Upper lobe of left lung (tissue), 6 donors: ENCODE results near the gene SLC1A5. TPM values are rescaled to one million over a fixed set of nuclear protein-coding genes. Genes with fewer than 3 reads are reported as not detected.
A peak's percentile ranks its signal among the peaks of the same experiment; 100 is the strongest.

ENCODE experiments used
- ATAC-seq, 2 donors: fragments of 200-7000 bp; cut with Tn5 transposase; one replicate each; pipeline ENCODE4 v1.9.1; 2022; ENCODE audit warnings: mild to moderate bottlenecking in 2 of 2, moderate library complexity in 2 of 2; ENCODE audit not compliant: low FRiP score in 2 of 2
- DNase-seq, 2 donors: peaks; one replicate each; pipeline ENCODE4 v3.0.0-alpha.2; 2019 to 2020
- H3K27ac ChIP-seq, 4 donors: fragments of 200-600 bp; sonication (generic); one replicate each; pipeline ENCODE4 v1.5.1; 2016 to 2019
- H3K27me3 ChIP-seq, 4 donors: fragments of 200-600 bp; sonication (generic); one replicate each; pipeline ENCODE4 v1.5.1; 2017 to 2019
- H3K36me3 ChIP-seq, 4 donors: fragments of 200-600 bp; sonication (generic); one replicate each; pipeline ENCODE4 v1.5.1; 2016 to 2019
- H3K4me1 ChIP-seq, 4 donors: fragments of 200-600 bp; sonication (generic); one replicate each; pipeline ENCODE4 v1.5.1; 2018 to 2019
- H3K4me3 ChIP-seq, 4 donors: fragments of 200-600 bp; sonication (generic); one replicate each; pipeline ENCODE4 v1.5.1; 2017 to 2019; ENCODE audit warnings: mild to moderate bottlenecking in 2 of 4, moderate library complexity in 1 of 4
- H3K9me3 ChIP-seq, 4 donors: fragments of 200-600 bp; sonication (generic); one replicate each; pipeline ENCODE4 v1.5.1; 2018 to 2019
- EP300 ChIP-seq, 4 donors: sonication (generic); formaldehyde crosslinking; IDR thresholded peaks; one replicate each; pipeline ENCODE4 v1.5.1; 2017; ENCODE audit warnings: antibody characterized with exemption in 4 of 4, control low read depth in 2 of 4
- POLR2A ChIP-seq, 4 donors: fragments of 450-650 bp; IDR thresholded peaks; one replicate each; pipeline ENCODE4 v1.5.1; 2016 to 2017; ENCODE audit warnings: antibody characterized with exemption in 4 of 4, mild to moderate bottlenecking in 2 of 4
- POLR2AphosphoS5 ChIP-seq, 2 donors: sonication (generic); formaldehyde crosslinking; IDR thresholded peaks; one replicate each; pipeline ENCODE4 v1.5.1; 2017; ENCODE audit warnings: antibody characterized with exemption in 2 of 2
- WGBS, 2 donors: methylation state at CpG; one replicate each; pipeline ENCODE4 v1.1.5; 2017 to 2018; 5-methylcytosine and 5-hydroxymethylcytosine counted together
- total RNA-seq, 6 donors: library from RNA; depleted of rRNA in 4 of 6; stranded (reverse); fragments of >200 nt in 4 of 6; gene quantifications; one replicate each; pipeline versions ENCODE4 v1.1.0 to v1.2.1, GENCODE V29; 2016 to 2021
- TF ChIP-seq, protein P1 (sequence below), 6 experiments: fragments of 450-650 bp in 4 of 6; fragments of 200-600 bp in 2 of 6; sonication (generic) in 2 of 6; IDR thresholded peaks; one replicate each; pipeline ENCODE4 v1.5.1; 2016 to 2019; ENCODE audit warnings: antibody characterized with exemption in 6 of 6
- donor health status: DM: no; HTN: no; CAD: no; lungs with moderate emphysema.
- donor health status: DM: no; HTN: yes; CAD: no; lungs with severe emphysema.

Gene SLC1A5
- total RNA-seq, 6 donors from 2014 or later, result 52.4 to 147 (median 83.9) TPM

DNA sequence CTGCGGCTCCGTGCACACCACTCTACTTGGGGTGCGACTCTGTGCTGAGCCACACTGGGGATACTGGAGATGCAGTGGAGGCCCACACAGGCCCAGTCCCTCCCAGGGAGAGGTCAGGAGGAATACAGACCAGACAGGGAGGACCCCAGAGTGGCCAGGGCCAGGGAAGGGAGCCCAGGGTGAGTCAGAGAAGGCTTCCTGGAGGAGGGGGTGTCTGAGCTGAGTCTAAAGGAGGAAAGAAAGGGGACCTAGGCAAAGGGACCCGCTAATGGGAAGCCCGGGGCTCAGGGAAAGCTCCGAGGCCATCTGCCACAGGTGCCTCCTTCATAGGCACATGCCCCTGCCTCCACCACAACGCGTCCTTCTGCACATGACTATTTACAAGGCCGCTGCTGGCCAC lies 58.2 kb downstream of the SLC1A5 start:
- H3K4me3 ChIP-seq, result no peak overlapping the region
- DNase-seq, result no peak
- H3K36me3 ChIP-seq, result peaks cover 37 to 98% (median 80%) of the 10 kb centered on the region in 4 donors
- no peak for TF ChIP-seq POLR2AphosphoS5 (IDR thresholded peaks at IDR 0.05)
- TF ChIP-seq, protein P1, sequence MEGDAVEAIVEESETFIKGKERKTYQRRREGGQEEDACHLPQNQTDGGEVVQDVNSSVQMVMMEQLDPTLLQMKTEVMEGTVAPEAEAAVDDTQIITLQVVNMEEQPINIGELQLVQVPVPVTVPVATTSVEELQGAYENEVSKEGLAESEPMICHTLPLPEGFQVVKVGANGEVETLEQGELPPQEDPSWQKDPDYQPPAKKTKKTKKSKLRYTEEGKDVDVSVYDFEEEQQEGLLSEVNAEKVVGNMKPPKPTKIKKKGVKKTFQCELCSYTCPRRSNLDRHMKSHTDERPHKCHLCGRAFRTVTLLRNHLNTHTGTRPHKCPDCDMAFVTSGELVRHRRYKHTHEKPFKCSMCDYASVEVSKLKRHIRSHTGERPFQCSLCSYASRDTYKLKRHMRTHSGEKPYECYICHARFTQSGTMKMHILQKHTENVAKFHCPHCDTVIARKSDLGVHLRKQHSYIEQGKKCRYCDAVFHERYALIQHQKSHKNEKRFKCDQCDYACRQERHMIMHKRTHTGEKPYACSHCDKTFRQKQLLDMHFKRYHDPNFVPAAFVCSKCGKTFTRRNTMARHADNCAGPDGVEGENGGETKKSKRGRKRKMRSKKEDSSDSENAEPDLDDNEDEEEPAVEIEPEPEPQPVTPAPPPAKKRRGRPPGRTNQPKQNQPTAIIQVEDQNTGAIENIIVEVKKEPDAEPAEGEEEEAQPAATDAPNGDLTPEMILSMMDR (IDR thresholded peaks at IDR 0.05), result no peak
- no peak for TF ChIP-seq EP300 (IDR thresholded peaks at IDR 0.05)
- no peak for TF ChIP-seq POLR2A (IDR thresholded peaks at IDR 0.05)
- H3K27me3 ChIP-seq, result no peaks in the 10 kb centered on the region
- H3K9me3 ChIP-seq, result no peaks in the 10 kb centered on the region
- 97 to 98% methylated on average over 6 to 9 of the region's 9 CpGs for WGBS, 2 donors
- peaks cover 40 to 60% (median 44%) of the 10 kb centered on the region in 4 donors for H3K4me1 ChIP-seq
- ATAC-seq, result no peak
- no peak overlapping the region for H3K27ac ChIP-seq

DNA sequence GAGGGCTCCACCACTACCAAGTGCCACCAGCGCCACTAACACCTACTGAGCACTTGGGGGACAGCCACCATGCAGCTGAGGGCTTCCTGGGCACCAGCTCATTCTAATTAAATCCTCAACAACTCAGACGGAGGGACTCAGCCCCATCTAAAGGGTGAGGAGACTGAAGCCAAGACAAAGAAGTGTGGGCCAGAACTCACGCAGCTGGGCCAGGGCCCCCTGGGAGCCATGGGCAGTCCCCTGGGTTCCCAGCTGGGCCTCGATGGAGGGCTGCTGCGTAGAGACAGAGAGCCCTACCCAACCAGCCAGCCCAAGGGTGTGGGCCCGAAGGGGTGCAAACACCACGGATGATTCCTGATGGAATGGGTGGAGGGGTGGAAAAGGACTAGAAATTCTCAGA lies 58.7 kb downstream of the SLC1A5 start:
- TF ChIP-seq POLR2A (IDR thresholded peaks at IDR 0.05) (no peak), EP300 (IDR thresholded peaks at IDR 0.05) (no peak), POLR2AphosphoS5 (IDR thresholded peaks at IDR 0.05) (no peak)
- TF ChIP-seq, protein P1 (IDR thresholded peaks at IDR 0.05), result no peak
- Histone ChIP-seq H3K4me1 (peaks cover 40 to 56% (median 44%) of the 10 kb centered on the region in 4 donors), H3K4me3 (no peak overlapping the region), H3K9me3 (no peaks in the 10 kb centered on the region), H3K27ac (no peak overlapping the region), H3K27me3 (no peaks in the 10 kb centered on the region), H3K36me3 (peaks cover 42 to 98% (median 81%) of the 10 kb centered on the region in 4 donors)
- 94 to 100% methylated on average over 1 to 6 of the region's 7 CpGs for WGBS, 2 donors
- no peak for DNase-seq
- no peak for ATAC-seq

DNA sequence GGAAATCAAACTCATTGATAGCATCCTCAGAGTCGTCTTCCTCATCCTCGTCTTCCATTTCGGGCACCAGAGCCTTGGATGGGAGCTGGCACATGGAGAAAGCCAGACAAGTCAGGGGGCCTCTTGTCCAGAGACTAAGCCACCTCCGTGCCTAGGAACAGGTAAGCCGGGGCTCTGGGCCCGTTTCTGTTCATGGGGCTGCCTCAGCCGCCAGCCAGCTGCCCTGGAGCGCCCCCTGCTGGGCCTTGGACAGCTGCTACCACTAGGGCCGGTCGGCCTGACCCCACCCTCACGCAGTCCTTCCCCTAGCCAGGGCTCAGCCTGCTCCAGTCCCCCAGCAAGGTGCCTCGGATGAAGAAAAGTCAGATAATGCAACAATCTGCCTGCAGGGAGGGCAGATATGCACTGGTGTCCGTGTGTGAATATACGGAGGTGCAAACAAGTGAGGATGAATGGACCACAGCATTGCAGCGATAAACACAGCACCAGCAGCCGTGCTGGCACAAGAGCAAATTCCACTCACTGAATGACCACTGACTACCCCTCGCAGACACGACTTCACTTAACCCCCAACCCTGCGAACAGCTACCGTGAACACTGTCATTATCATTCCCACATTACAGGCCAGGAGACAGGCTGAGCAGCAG lies 59.6 kb downstream of the SLC1A5 start:
- 42 to 66% methylated on average over 8 to 20 of the region's 20 CpGs for WGBS, 2 donors
- peak; percentile 72 to 73 for ATAC-seq
- H3K9me3 ChIP-seq, result no peaks in the 10 kb centered on the region
- H3K27ac ChIP-seq, result peak overlapping the region in 3 of 4 donors; percentile 23 to 69 (median 46)
- H3K4me3 ChIP-seq, result no peak overlapping the region
- no peaks in the 10 kb centered on the region for H3K27me3 ChIP-seq
- peaks cover 46 to 100% (median 83%) of the 10 kb centered on the region in 4 donors for H3K36me3 ChIP-seq
- peaks cover 40 to 55% (median 44%) of the 10 kb centered on the region in 4 donors for H3K4me1 ChIP-seq
- TF ChIP-seq, protein P1 (IDR thresholded peaks at IDR 0.05), result peak; percentile 91 to 95 (median 94)
- no peak for TF ChIP-seq POLR2A (IDR thresholded peaks at IDR 0.05)
- peak; percentile 81 to 94 for DNase-seq

DNA sequence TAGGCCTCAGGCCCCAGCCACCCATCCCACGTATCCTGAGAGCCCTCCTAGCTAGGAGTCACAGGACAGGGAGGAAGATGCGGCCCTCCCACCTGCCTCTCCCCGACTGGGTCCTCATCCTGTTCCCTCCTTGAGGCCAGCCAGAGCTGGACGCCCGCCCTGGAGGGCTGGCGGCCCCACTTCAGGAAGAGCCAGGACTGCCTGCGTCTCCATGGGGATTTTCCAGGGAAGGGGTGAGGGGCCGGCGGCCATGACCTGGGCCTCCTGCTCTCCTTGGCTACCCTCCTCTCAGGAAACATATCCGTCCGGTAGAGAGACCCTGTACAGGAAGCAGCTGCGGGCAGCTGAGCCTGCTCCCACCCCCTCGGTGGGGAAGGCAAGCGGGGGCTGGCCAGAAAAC lies 60.2 kb downstream of the SLC1A5 start:
- peak in 1 of 2 donors; percentile 6 for ATAC-seq
- Histone ChIP-seq H3K9me3 (no peaks in the 10 kb centered on the region), H3K4me1 (peaks cover 40 to 60% (median 44%) of the 10 kb centered on the region in 4 donors), H3K36me3 (peaks cover 46 to 100% (median 83%) of the 10 kb centered on the region in 4 donors), H3K27ac (peak overlapping the region in 3 of 4 donors; percentile 23 to 69 (median 46)), H3K4me3 (no peak overlapping the region), H3K27me3 (no peaks in the 10 kb centered on the region)
- no peak for TF ChIP-seq POLR2A (IDR thresholded peaks at IDR 0.05)
- no peak for TF ChIP-seq EP300 (IDR thresholded peaks at IDR 0.05)
- peak in 1 of 2 donors; percentile 12 for TF ChIP-seq POLR2AphosphoS5 (IDR thresholded peaks at IDR 0.05)
- TF ChIP-seq, protein P1 (IDR thresholded peaks at IDR 0.05), result no peak
- WGBS, 2 donors, result 62% methylated on average over 12 of the region's 14 CpGs; no CpG with 5 or more reads in 1 of the 2 donors
- no peak for DNase-seq
